Measurements from ENCODE around the gene COL1A1. TPM values are rescaled to one million over a fixed set of nuclear protein-coding genes. Genes with fewer than 3 reads are reported as not detected.

The COL1A1 gene
- total and polyA plus RNA-seq, 2 of the 13 experiments (the other 11 are each of a cell fraction or from before 2014, with no cell fraction given), result 0.05 TPM; not detected in 1

GRCh38 chr17:50222922-50223321 is 21.5 kb upstream of the COL1A1 start (continued):
- TF ChIP-seq FOXK1 (CRISPR knock-in tag; IDR thresholded peaks at IDR 0.05; ENCODE audit: borderline replicate concordance, low read depth) (no peak), ATF7-NPFF (CRISPR knock-in tag; IDR thresholded peaks at IDR 0.05; ENCODE audit: low read depth) (no peak), ZNF780A (CRISPR knock-in tag; IDR thresholded peaks at IDR 0.05) (no peak), MED8 (CRISPR knock-in tag; IDR thresholded peaks at IDR 0.05; ENCODE audit: insufficient replicate concordance) (no peak), ZNF12 (CRISPR knock-in tag; IDR thresholded peaks at IDR 0.05) (no peak), POGK (CRISPR knock-in tag; conservative IDR thresholded peaks at IDR 0.05) (no peak)
- TF ChIP-seq, protein P1, sequence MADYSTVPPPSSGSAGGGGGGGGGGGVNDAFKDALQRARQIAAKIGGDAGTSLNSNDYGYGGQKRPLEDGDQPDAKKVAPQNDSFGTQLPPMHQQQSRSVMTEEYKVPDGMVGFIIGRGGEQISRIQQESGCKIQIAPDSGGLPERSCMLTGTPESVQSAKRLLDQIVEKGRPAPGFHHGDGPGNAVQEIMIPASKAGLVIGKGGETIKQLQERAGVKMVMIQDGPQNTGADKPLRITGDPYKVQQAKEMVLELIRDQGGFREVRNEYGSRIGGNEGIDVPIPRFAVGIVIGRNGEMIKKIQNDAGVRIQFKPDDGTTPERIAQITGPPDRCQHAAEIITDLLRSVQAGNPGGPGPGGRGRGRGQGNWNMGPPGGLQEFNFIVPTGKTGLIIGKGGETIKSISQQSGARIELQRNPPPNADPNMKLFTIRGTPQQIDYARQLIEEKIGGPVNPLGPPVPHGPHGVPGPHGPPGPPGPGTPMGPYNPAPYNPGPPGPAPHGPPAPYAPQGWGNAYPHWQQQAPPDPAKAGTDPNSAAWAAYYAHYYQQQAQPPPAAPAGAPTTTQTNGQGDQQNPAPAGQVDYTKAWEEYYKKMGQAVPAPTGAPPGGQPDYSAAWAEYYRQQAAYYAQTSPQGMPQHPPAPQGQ (CRISPR knock-in tag; IDR thresholded peaks at IDR 0.05; ENCODE audit: borderline replicate concordance), result no peak

DNA sequence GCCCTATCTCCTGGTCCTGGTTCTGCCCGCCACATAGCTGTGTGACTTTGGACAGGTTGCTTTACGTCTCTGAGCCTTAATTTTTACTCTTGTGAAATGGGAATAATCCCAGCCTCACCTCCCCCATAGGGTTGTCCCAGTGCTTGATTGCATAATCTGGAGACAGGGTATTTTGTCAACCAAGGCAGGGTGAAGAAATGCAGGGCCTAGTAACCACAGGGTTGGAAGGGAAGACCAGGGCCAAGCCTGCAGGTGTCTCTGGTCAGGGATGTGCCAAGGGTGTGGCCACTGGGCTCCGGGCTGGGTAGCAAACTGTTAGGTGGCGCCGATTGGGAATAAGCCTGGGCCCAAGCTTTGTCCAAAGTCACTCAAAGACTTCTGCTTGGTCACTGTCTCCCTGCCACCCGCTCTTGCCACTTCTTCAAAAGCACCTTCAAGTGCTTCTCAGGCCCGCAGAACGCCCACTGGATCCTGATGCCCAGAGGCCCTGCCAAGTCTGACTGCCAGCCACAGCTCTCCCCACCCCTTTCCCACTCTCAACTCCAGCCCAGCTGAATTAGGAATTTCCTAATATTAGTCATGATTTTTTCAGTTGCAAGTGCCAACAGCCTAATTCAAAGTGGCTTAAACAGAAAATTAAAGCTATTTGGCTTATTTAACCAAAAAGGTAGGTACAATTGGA is 20.6 kb upstream of the COL1A1 start:
- H3K27me3 ChIP-seq (ENCODE audit: control insufficient read depth in 1 of 2, insufficient read depth in 2 of 2, low read length in 2 of 2), result no peaks in the 10 kb centered on the region
- peaks cover 40% of the 10 kb centered on the region for H3K4me1 ChIP-seq (ENCODE audit: insufficient read depth, low read length)
- H3K79me2 ChIP-seq (ENCODE audit: insufficient read depth, low read length), result no peaks in the 10 kb centered on the region
- H3K4me3 ChIP-seq (replicated peaks in 1 of 3; ENCODE audit: insufficient read depth in 1 of 3, low read depth in 2 of 3, low read length in 3 of 3), result no peak overlapping the region
- DNase-seq (ENCODE audit: low spot score) (no peak), ATAC-seq (no peak), FAIRE-seq (no peak)
- intact Hi-C loops (cut with micrococcal nuclease; ENCODE audit: unreplicated experiment) (no loop called here), in situ Hi-C loops (cut with HindIII; ENCODE audit: extremely low pct_ligation_motif_present, low pct_unique_long_range_greater_than_20kb) (no loop called here)
- H3K9ac ChIP-seq (ENCODE audit: insufficient read depth, low read depth, low read length), result no peak overlapping the region
- no TSS peak for BruUV-seq (replicated peaks)
- H2AFZ ChIP-seq (ENCODE audit: low read length), result no peak overlapping the region
- H3K27ac ChIP-seq (ENCODE audit: extremely low read length, insufficient read depth, low read length), result no peak overlapping the region
- POLR2A ChIA-PET, result no interaction called here
- CTCF ChIA-PET (ENCODE audit: low intra/inter-chr PET ratio, low total read pairs), result no interaction called here
- 81% methylated on average over 8 of the region's 8 CpGs for WGBS (ENCODE audit: low lambda C conversion rate)
- no peaks in the 10 kb centered on the region for H3K36me3 ChIP-seq (replicated peaks in 1 of 2; ENCODE audit: control insufficient read depth in 1 of 2, insufficient read depth in 2 of 2, low read length in 2 of 2)
- H4K20me1 ChIP-seq (ENCODE audit: insufficient read depth, low read length), result no peaks in the 10 kb centered on the region
- H3K9me3 ChIP-seq (ENCODE audit: low read length), result peaks cover 21% of the 10 kb centered on the region
- TF ChIP-seq CREB1 (IDR thresholded peaks at IDR 0.05) (no peak), CREB1 (CRISPR knock-in tag; IDR thresholded peaks at IDR 0.05) (no peak), HCFC1 (IDR thresholded peaks at IDR 0.05; ENCODE audit: low read depth, low read length) (no peak), CEBPB (IDR thresholded peaks at IDR 0.05; ENCODE audit: borderline replicate concordance, low read depth, low read length) (peak; percentile 66), ZNF768 (CRISPR knock-in tag; IDR thresholded peaks at IDR 0.05) (peak; percentile 88)
- TF ChIP-seq, protein P2, sequence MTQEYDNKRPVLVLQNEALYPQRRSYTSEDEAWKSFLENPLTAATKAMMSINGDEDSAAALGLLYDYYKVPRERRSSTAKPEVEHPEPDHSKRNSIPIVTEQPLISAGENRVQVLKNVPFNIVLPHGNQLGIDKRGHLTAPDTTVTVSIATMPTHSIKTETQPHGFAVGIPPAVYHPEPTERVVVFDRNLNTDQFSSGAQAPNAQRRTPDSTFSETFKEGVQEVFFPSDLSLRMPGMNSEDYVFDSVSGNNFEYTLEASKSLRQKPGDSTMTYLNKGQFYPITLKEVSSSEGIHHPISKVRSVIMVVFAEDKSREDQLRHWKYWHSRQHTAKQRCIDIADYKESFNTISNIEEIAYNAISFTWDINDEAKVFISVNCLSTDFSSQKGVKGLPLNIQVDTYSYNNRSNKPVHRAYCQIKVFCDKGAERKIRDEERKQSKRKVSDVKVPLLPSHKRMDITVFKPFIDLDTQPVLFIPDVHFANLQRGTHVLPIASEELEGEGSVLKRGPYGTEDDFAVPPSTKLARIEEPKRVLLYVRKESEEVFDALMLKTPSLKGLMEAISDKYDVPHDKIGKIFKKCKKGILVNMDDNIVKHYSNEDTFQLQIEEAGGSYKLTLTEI (CRISPR knock-in tag; conservative IDR thresholded peaks at IDR 0.05), result no peak
- no peak overlapping the region for H3K4me2 ChIP-seq (ENCODE audit: low read depth, low read length)
